IMR-90 (cell line): ENCODE data around the gene STARD4. TPM values are rescaled to one million over a fixed set of nuclear protein-coding genes. Genes with fewer than 3 reads are reported as not detected.
A peak's percentile ranks its signal among the peaks of the same experiment; 100 is the strongest.

Source experiments
- ATAC-seq: fragments of 200-7000 bp; cut with Tn5 transposase; 2 replicates; pipeline ENCODE4 v1.9.1; 2020; ENCODE audit warnings: low read depth, mild to moderate bottlenecking, moderate library complexity
- BruUV-seq: library from RNA; stranded (reverse); fragments of 400-500 nt; replicated peaks from 2 replicates; lab custom pipeline; 2021; lab: Mats Ljungman, UMichigan
- CTCF ChIA-PET: fragments of 300-600 bp; formaldehyde crosslinking; extraction: SDS; loops from one replicate; lab custom pipeline; 2021; ENCODE audit warnings: antibody characterized with exemption; lab: Yijun Ruan, JAX
- POLR2A ChIA-PET: fragments of 300-600 bp; sonication (Branson Sonifier 250); formaldehyde crosslinking; loops from one replicate; lab custom pipeline; 2022; ENCODE audit warnings: antibody characterized with exemption; ENCODE audit not compliant: unreplicated experiment; lab: Charles Lee
- DNase-seq: peaks from one replicate; pipeline ENCODE4 v3.0.0; 2013
- H2AFZ ChIP-seq: replicated peaks from 2 replicates; pipeline ENCODE3; 2013; ENCODE audit warnings: low read length, mild to moderate bottlenecking; ENCODE audit not compliant: poor library complexity
- H2AK5ac ChIP-seq: 2 replicates; pipeline ENCODE4 v1.6.1; 2013; ENCODE audit warnings: low read depth, low read length, inconsistent platforms
- H2AK9ac ChIP-seq: replicated peaks from 2 replicates; pipeline ENCODE3; 2013; ENCODE audit warnings: mild to moderate bottlenecking, low read depth, low read length, moderate library complexity; ENCODE audit not compliant: poor library complexity
- H2BK120ac ChIP-seq: 2 replicates; pipeline ENCODE4 v1.6.1; 2013; ENCODE audit warnings: low read depth, low read length, inconsistent platforms
- H2BK15ac ChIP-seq: 3 replicates; pipeline ENCODE4 v1.6.1; 2013; ENCODE audit warnings: low read depth, low read length, inconsistent platforms
- H2BK20ac ChIP-seq: 2 replicates; pipeline ENCODE4 v1.6.1; 2013; ENCODE audit warnings: low read depth, mild to moderate bottlenecking, inconsistent platforms, low read length, moderate library complexity
- H2BK5ac ChIP-seq: 2 replicates; pipeline ENCODE4 v1.6.1; 2013; ENCODE audit warnings: mild to moderate bottlenecking, low read depth, low read length, inconsistent platforms; ENCODE audit not compliant: poor library complexity, severe bottlenecking
- H3K14ac ChIP-seq: replicated peaks from 2 replicates; pipeline ENCODE4 v1.6.1; 2013; ENCODE audit warnings: low read depth, low read length, inconsistent platforms
- H3K18ac ChIP-seq: 2 replicates; pipeline ENCODE4 v1.6.1; 2013; ENCODE audit warnings: low read depth, low read length, control low read depth
- H3K23ac ChIP-seq: 2 replicates; pipeline ENCODE4 v1.6.1; 2013; ENCODE audit warnings: low read depth, low read length, inconsistent platforms
- H3K27ac ChIP-seq: 2 replicates; pipeline ENCODE4 v1.5.1; 2013; ENCODE audit warnings: mild to moderate bottlenecking, control low read depth, low read length; ENCODE audit not compliant: insufficient read depth
- H3K27me3 ChIP-seq: 2 replicates; pipeline ENCODE4 v1.6.1; 2013; ENCODE audit warnings: low read length; ENCODE audit not compliant: control insufficient read depth, insufficient read depth
- H3K36me3 ChIP-seq: 2 replicates; pipeline ENCODE4 v1.6.1; 2013; ENCODE audit warnings: low read length, mixed read lengths; ENCODE audit not compliant: control insufficient read depth, insufficient read depth
- H3K4ac ChIP-seq: 2 replicates; pipeline ENCODE4 v1.6.1; 2013; ENCODE audit warnings: low read depth, low read length, inconsistent platforms
- H3K4me1 ChIP-seq: 2 replicates; pipeline ENCODE4 v1.6.1; 2013; ENCODE audit warnings: low read length, mixed read lengths; ENCODE audit not compliant: control insufficient read depth, insufficient read depth
- H3K4me2 ChIP-seq: 2 replicates; pipeline ENCODE4 v1.6.1; 2013; ENCODE audit warnings: low read depth, mild to moderate bottlenecking, control low read depth, low read length, moderate library complexity
- H3K4me3 ChIP-seq: 2 replicates; pipeline ENCODE4 v1.5.1; 2013; ENCODE audit warnings: low read depth, mild to moderate bottlenecking, control low read depth, low read length, moderate library complexity; ENCODE audit not compliant: insufficient read depth
- H3K56ac ChIP-seq: 2 replicates; pipeline ENCODE4 v1.6.1; 2013; ENCODE audit warnings: low read length, inconsistent platforms; ENCODE audit not compliant: insufficient read depth; ENCODE audit errors: extremely low read depth
- H3K79me1 ChIP-seq, 2 experiments: 2 replicates each; pipeline ENCODE4 v1.6.1; 2013; ENCODE audit warnings: low read length in 2 of 2, inconsistent platforms in 1 of 2, low read depth in 1 of 2
- H3K9ac ChIP-seq: 2 replicates; pipeline ENCODE4 v1.6.1; 2013; ENCODE audit warnings: low read depth, low read length, control low read depth
- H3K9me1 ChIP-seq: 2 replicates; pipeline ENCODE4 v1.6.1; 2013; ENCODE audit warnings: low read length, inconsistent platforms; ENCODE audit not compliant: insufficient read depth
- H3K9me3 ChIP-seq: 2 replicates; pipeline ENCODE4 v1.6.1; 2013; ENCODE audit warnings: low read length; ENCODE audit not compliant: control insufficient read depth, insufficient read depth
- H4K20me1 ChIP-seq: 2 replicates; pipeline ENCODE4 v1.6.1; 2013; ENCODE audit warnings: low read length, inconsistent platforms; ENCODE audit not compliant: insufficient read depth
- H4K5ac ChIP-seq: 2 replicates; pipeline ENCODE4 v1.6.1; 2013; ENCODE audit warnings: mild to moderate bottlenecking, low read depth, low read length, control low read depth
- H4K8ac ChIP-seq, 2 experiments: 2 replicates each; pipeline ENCODE4 v1.6.1; 2013; ENCODE audit warnings: low read depth in 2 of 2, low read length in 2 of 2, control low read depth in 1 of 2, inconsistent platforms in 1 of 2
- H4K91ac ChIP-seq: 2 replicates; pipeline ENCODE4 v1.6.1; 2013; ENCODE audit warnings: low read depth, low read length, inconsistent platforms; ENCODE audit not compliant: insufficient read depth
- FOS ChIP-seq: fragments of 150-350 bp; IDR thresholded peaks from 2 replicates; pipeline ENCODE4 v1.6.1; 2016; ENCODE audit warnings: low read depth, low read length
- MAFK ChIP-seq: IDR thresholded peaks from 2 replicates; pipeline ENCODE4 v1.6.1; 2012; ENCODE audit warnings: low read depth, low read length, improper control_type of control experiment
- POLR2A ChIP-seq: IDR thresholded peaks from 2 replicates; pipeline ENCODE4 v1.6.1; 2012; ENCODE audit warnings: mild to moderate bottlenecking, low read depth, low read length
- RAD21 ChIP-seq: IDR thresholded peaks from 2 replicates; pipeline ENCODE4 v1.6.1; 2012; ENCODE audit warnings: low read length, improper control_type of control experiment
- RCOR1 ChIP-seq: IDR thresholded peaks from 2 replicates; pipeline ENCODE4 v1.6.1; 2012; ENCODE audit warnings: mild to moderate bottlenecking, low read length, improper control_type of control experiment; ENCODE audit not compliant: insufficient replicate concordance
- WGBS, 2 experiments: methylation state at CpG; one replicate each; pipeline versions ENCODE4 v1.1.5 to v1.1.7; 2013; ENCODE audit warnings: missing lambda C conversion rate in 2 of 2; ENCODE audit not compliant: insufficient read length in 1 of 2; ENCODE audit errors: extremely low coverage in 2 of 2; 5-methylcytosine and 5-hydroxymethylcytosine counted together
- dilution Hi-C: fragments of 300-500 bp; cut with HindIII; formaldehyde crosslinking; loops from one replicate; pipeline ENCODE4 v1.14.3; 2018; ENCODE audit warnings: low sequenced_read_pairs; ENCODE audit not compliant: unreplicated experiment
- in situ Hi-C: fragments of 300-500 bp; cut with MboI; formaldehyde crosslinking; loops from 3 replicates; pipeline ENCODE4 v1.14.3; 2019; ENCODE audit warnings: low sequenced_read_pairs, inconsistent platforms, mixed read lengths
- intact Hi-C: fragments of 100-400 bp; cut with micrococcal nuclease; formaldehyde crosslinking; loops from 2 replicates; pipeline ENCODE4 v1.10.0; 2022
- polyA plus RNA-seq, 3 experiments: library from polyadenylated mRNA; depleted of rRNA; stranded (reverse); fragments of >200 nt; gene quantifications; 2 replicates each; pipeline ENCODE4 v1.2.3, GENCODE V29; 2012; ENCODE audit warnings: low replicate concordance in 1 of 3
- total RNA-seq: library from RNA; depleted of rRNA; stranded (reverse); fragments of >200 nt; gene quantifications from 2 replicates; pipeline ENCODE4 v1.2.3, GENCODE V29; 2012
- TF ChIP-seq, protein P1 (sequence below): conservative IDR thresholded peaks from 2 replicates; pipeline ENCODE4 v1.5.1; 2012; ENCODE audit warnings: mild to moderate bottlenecking, low read depth, low read length, improper control_type of control experiment

The STARD4 gene
- total and polyA plus RNA-seq, 2 of the 4 experiments (the other 2 are of a cell fraction), result 21.5 to 30.3 TPM

DNA sequence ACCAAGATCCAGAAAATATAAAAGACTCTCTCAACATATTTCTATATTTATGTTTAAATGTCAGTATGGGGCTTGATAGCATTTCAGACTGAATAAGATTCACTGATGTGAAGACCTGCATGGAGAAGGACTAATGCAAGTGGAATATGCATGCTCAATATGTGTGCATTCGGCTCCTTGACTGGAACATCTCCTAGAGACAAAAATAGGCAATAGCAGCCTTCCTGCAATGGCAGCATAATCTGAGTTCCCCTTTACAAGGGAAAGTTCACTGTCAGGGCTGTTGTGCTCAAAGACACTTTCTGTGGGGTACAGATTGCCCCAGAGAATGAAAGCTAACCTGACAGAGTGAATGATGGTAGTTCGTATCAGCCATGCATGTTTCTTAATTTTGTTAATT, 42.4 kb downstream of the STARD4 start:
- Histone ChIP-seq H3K36me3 (no peaks in the 10 kb centered on the region), H2BK15ac (no peak overlapping the region), H2BK5ac (no peak overlapping the region), H4K20me1 (no peaks in the 10 kb centered on the region), H3K4me2 (no peak overlapping the region), H3K56ac (no peak overlapping the region), H3K14ac (no peak overlapping the region), H2AK9ac (no peak overlapping the region), H2BK120ac (no peak overlapping the region), H3K23ac (no peak overlapping the region), H3K79me1 (no peaks in the 10 kb centered on the region), H3K9me1 (peaks cover 3% of the 10 kb centered on the region; the same call in 1 of the 2 replicates), H2BK20ac (no peak overlapping the region), H3K9me3 (no peaks in the 10 kb centered on the region), H3K27ac (no peak overlapping the region), H4K5ac (no peak overlapping the region), H3K4ac (no peak overlapping the region), H4K91ac (no peak overlapping the region), H3K27me3 (no peaks in the 10 kb centered on the region), H3K18ac (no peak overlapping the region; the same call in 1 of the 2 replicates), H2AK5ac (no peak overlapping the region), H3K9ac (no peak overlapping the region), H3K4me1 (peaks cover 2% of the 10 kb centered on the region; the same call in 1 of the 2 replicates), H2AFZ (no peak overlapping the region), H4K8ac (no peak overlapping the region), H3K4me3 (no peak overlapping the region)
- peak; percentile 48; the same call in 1 of the 2 replicates for ATAC-seq
- no TSS peak for BruUV-seq
- in situ Hi-C loops (loop anchor here (10.0 to 25.0 kb wide), 2 partner anchors 305 to 708 kb away; no protein-coding TSS in a partner anchor), intact Hi-C loops (no loop called here), dilution Hi-C loops (no loop called here)
- no CpG with 5 or more reads among the region's 2 CpGs for WGBS, 2 experiments
- DNase-seq, result no peak
- TF ChIP-seq MAFK (no peak), POLR2A (no peak), RCOR1 (no peak), RAD21 (no peak; the same call in 1 of the 2 replicates), FOS (no peak)
- TF ChIP-seq, protein P1, sequence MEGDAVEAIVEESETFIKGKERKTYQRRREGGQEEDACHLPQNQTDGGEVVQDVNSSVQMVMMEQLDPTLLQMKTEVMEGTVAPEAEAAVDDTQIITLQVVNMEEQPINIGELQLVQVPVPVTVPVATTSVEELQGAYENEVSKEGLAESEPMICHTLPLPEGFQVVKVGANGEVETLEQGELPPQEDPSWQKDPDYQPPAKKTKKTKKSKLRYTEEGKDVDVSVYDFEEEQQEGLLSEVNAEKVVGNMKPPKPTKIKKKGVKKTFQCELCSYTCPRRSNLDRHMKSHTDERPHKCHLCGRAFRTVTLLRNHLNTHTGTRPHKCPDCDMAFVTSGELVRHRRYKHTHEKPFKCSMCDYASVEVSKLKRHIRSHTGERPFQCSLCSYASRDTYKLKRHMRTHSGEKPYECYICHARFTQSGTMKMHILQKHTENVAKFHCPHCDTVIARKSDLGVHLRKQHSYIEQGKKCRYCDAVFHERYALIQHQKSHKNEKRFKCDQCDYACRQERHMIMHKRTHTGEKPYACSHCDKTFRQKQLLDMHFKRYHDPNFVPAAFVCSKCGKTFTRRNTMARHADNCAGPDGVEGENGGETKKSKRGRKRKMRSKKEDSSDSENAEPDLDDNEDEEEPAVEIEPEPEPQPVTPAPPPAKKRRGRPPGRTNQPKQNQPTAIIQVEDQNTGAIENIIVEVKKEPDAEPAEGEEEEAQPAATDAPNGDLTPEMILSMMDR, result 0 out of 2 replicates have a peak, but pooled peaks have one; percentile 10
- CTCF ChIA-PET, result interaction anchor here (0.6 to 1.6 kb wide), 2 partner anchors 9 to 18 kb away, joined by 3 to 4 read pairs; no protein-coding TSS in a partner anchor
- POLR2A ChIA-PET, result no interaction called here
